Neural cell (in vitro differentiated cells): ENCODE measurements around the gene HS6ST3. TPM values are rescaled to one million over a fixed set of nuclear protein-coding genes. Genes with fewer than 3 reads are reported as not detected.

ENCODE experiments used
- H2AFZ ChIP-seq: fragments of 200-600, 300-800 bp; sonication (generic), shearing (Covaris generic); 2 replicates; pipeline ENCODE4 v1.6.0; 2014; ENCODE audit warnings: low read depth, mild to moderate bottlenecking, antibody characterized with exemption, low read length, moderate library complexity
- H3F3A ChIP-seq: fragments of 200-600 bp; shearing (Covaris generic); 2 replicates; pipeline ENCODE4 v1.6.1; 2016; ENCODE audit warnings: mild to moderate bottlenecking, moderate library complexity, mixed read lengths, antibody characterized with exemption, low read length; ENCODE audit not compliant: insufficient read depth, poor library complexity, severe bottlenecking
- H3K27ac ChIP-seq: fragments of 200-600, 300-800 bp; sonication (generic), shearing (Covaris generic); 2 replicates; pipeline ENCODE4 v1.5.1; 2014; ENCODE audit warnings: mild to moderate bottlenecking, low read length, moderate library complexity
- H3K27me3 ChIP-seq: fragments of 300-800, 200-600 bp; sonication (generic), shearing (Covaris generic); 2 replicates; pipeline ENCODE4 v1.6.0; 2014; ENCODE audit warnings: mild to moderate bottlenecking, low read depth, low read length, moderate library complexity; ENCODE audit not compliant: insufficient read depth
- H3K36me3 ChIP-seq: fragments of 300-800, 200-600 bp; sonication (generic), shearing (Covaris generic); 2 replicates; pipeline ENCODE4 v1.5.1; 2014; ENCODE audit warnings: mild to moderate bottlenecking, antibody characterized with exemption, low read length, moderate library complexity; ENCODE audit not compliant: insufficient read depth
- H3K4me2 ChIP-seq: fragments of 300-800, 200-600 bp; sonication (generic), shearing (Covaris generic); 2 replicates; pipeline ENCODE4 v1.6.0; 2014; ENCODE audit warnings: mild to moderate bottlenecking, low read length
- H3K4me3 ChIP-seq: fragments of 300-800, 200-600 bp; sonication (generic), shearing (Covaris generic); 2 replicates; pipeline ENCODE4 v1.5.1; 2014; ENCODE audit warnings: mild to moderate bottlenecking, low read length, moderate library complexity
- H3K79me2 ChIP-seq: fragments of 200-600 bp; shearing (Covaris generic); replicated peaks from 2 replicates; pipeline ENCODE4 v1.6.0; 2014; ENCODE audit warnings: mild to moderate bottlenecking, low read length, moderate library complexity; ENCODE audit not compliant: insufficient read depth
- H3K9ac ChIP-seq: fragments of 300-800, 200-600 bp; sonication (generic), shearing (Covaris generic); 2 replicates; pipeline ENCODE4 v1.6.1; 2016; ENCODE audit warnings: mild to moderate bottlenecking, low read length, mixed read lengths
- H3K9me2 ChIP-seq: fragments of 200-600 bp; shearing (Covaris generic); 2 replicates; pipeline ENCODE4 v1.6.1; 2016; ENCODE audit warnings: mild to moderate bottlenecking, low read length, mixed read lengths; ENCODE audit not compliant: insufficient read depth
- H3K9me3 ChIP-seq: fragments of 200-600, 300-800 bp; sonication (generic), shearing (Covaris generic); 2 replicates; pipeline ENCODE4 v1.6.1; 2016; ENCODE audit warnings: mild to moderate bottlenecking, mixed run types, low read length, moderate library complexity, mixed read lengths
- H4K20me1 ChIP-seq: fragments of 200-600 bp; shearing (Covaris generic); 2 replicates; pipeline ENCODE4 v1.6.1; 2016; ENCODE audit warnings: mild to moderate bottlenecking, mixed run types; ENCODE audit not compliant: insufficient read depth
- EP300 ChIP-seq: fragments of 450-650 bp; conservative IDR thresholded peaks from 2 replicates; pipeline ENCODE4 v1.6.1; 2014; ENCODE audit warnings: antibody characterized with exemption, mild to moderate bottlenecking, moderate library complexity; ENCODE audit not compliant: poor library complexity, severe bottlenecking
- EZH2 ChIP-seq: fragments of 200-600, 300-800 bp; shearing (Covaris generic), sonication (generic); IDR thresholded peaks from 2 replicates; pipeline ENCODE4 v1.6.1; 2014; ENCODE audit warnings: antibody characterized with exemption, low read length, borderline replicate concordance, mild to moderate bottlenecking; ENCODE audit not compliant: insufficient read depth, poor library complexity, severe bottlenecking
- MXI1 ChIP-seq: fragments of 450-650 bp; conservative IDR thresholded peaks from 2 replicates; pipeline ENCODE4 v1.6.1; 2014; ENCODE audit warnings: antibody characterized with exemption, mild to moderate bottlenecking; ENCODE audit not compliant: poor library complexity, severe bottlenecking
- POLR2AphosphoS5 ChIP-seq: IDR thresholded peaks from 2 replicates; pipeline ENCODE4 v1.6.1; 2012
- RAD21 ChIP-seq: fragments of 450-650 bp; conservative IDR thresholded peaks from 2 replicates; pipeline ENCODE4 v1.6.1; 2014; ENCODE audit warnings: antibody characterized with exemption, mild to moderate bottlenecking, moderate library complexity
- SMC3 ChIP-seq: fragments of 450-650 bp; conservative IDR thresholded peaks from 2 replicates; pipeline ENCODE4 v1.6.1; 2014; ENCODE audit warnings: antibody characterized with exemption, mild to moderate bottlenecking, moderate library complexity; ENCODE audit not compliant: poor library complexity
- TAF1 ChIP-seq: IDR thresholded peaks from 2 replicates; pipeline ENCODE4 v1.6.1; 2012; ENCODE audit warnings: low read depth
- polyA plus RNA-seq: library from polyadenylated mRNA; depleted of rRNA; stranded (reverse); fragments of >200 nt; gene quantifications from 2 replicates; pipeline ENCODE4 v1.2.3, GENCODE V29; 2014
- TF ChIP-seq, protein P1 (sequence below): fragments of 450-650 bp; IDR thresholded peaks from 2 replicates; pipeline ENCODE4 v1.5.1; 2014; ENCODE audit warnings: antibody characterized with exemption, mild to moderate bottlenecking, moderate library complexity; ENCODE audit not compliant: poor library complexity, severe bottlenecking

Gene HS6ST3
- polyA plus RNA-seq, 1 donor from 2014 or later: 10.9 TPM

DNA sequence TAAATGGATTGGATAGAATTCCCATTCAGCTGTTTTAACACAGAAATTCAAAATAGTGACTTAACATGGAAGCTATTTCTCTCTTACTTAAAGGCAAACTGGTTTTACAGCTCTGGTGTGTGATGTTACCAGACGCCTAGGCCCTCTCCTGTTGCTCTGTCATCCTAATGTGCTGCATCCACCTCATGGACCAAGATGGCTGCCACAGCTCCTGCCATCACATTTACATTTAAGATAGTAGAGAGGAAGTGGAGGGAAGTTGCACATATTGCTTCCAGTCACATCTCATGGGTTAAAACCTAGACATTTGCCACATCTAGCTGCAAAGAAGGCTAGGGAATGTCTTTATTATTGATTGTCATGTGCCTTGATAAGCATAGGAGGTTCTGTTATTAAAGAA lies 746.8 kb downstream of the HS6ST3 start:
- Histone ChIP-seq H3K36me3 (no peaks in the 10 kb centered on the region), H3K79me2 (no peaks in the 10 kb centered on the region), H3K27me3 (no peaks in the 10 kb centered on the region), H3K9me2 (no peaks in the 10 kb centered on the region), H3K9ac (no peak overlapping the region), H4K20me1 (no peaks in the 10 kb centered on the region), H3K4me3 (no peak overlapping the region), H2AFZ (no peak overlapping the region), H3K4me2 (no peak overlapping the region), H3K27ac (no peak overlapping the region), H3K9me3 (no peaks in the 10 kb centered on the region), H3F3A (no peaks in the 10 kb centered on the region)
- TF ChIP-seq TAF1 (no peak), EP300 (no peak), EZH2 (no peak), RAD21 (no peak)

DNA sequence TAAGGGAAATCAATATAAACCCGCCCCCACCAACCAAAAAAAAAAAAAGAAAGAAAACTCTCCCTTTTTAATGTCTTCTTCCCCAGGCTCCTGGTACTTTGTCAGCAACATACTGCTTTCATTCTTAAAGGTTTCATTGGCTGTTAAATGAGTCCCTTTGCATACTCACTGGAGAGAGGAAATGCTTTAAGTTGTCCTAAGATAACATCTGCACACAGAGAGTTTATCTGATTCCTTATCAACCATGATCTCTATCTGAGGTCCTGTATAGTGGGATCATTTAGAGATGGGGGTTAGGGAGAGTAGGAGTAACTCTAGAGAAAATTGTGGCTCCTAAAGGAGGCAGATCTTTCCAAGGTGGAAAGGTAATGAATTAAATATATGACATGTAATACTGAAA lies 747.9 kb downstream of the HS6ST3 start:
- H3K9me2 ChIP-seq: no peaks in the 10 kb centered on the region
- no peaks in the 10 kb centered on the region for H3K79me2 ChIP-seq
- no peaks in the 10 kb centered on the region for H3K27me3 ChIP-seq

DNA sequence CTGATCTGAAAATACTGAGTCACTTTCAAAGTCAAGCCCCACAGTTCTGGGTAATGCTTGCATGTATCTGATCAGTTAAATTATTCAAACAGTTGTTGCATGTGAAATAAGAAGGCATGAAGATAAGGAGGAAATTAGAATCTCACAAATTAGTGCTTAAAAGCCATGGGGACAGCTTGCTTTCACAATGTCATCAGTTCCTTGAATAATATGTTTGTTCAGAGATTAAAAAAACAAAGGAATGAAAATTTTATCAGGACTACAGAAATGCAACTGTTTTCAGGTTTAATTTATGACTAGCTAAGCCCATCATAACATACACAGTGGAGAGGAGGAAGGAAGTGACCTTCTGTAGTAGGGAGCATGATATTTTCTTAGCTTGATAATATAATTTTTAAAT lies 754.3 kb downstream of the HS6ST3 start:
- no peak overlapping the region for H3K4me3 ChIP-seq
- H3K9me2 ChIP-seq: no peaks in the 10 kb centered on the region
- no peaks in the 10 kb centered on the region for H3K9me3 ChIP-seq
- no peak overlapping the region for H3K27ac ChIP-seq
- H3K4me2 ChIP-seq: no peak overlapping the region
- H3F3A ChIP-seq: no peaks in the 10 kb centered on the region
- H4K20me1 ChIP-seq: no peaks in the 10 kb centered on the region
- no peak for TF ChIP-seq POLR2AphosphoS5
- TF ChIP-seq MXI1: no peak
- H3K79me2 ChIP-seq: no peaks in the 10 kb centered on the region
- H3K27me3 ChIP-seq: no peaks in the 10 kb centered on the region
- no peak overlapping the region for H2AFZ ChIP-seq
- H3K36me3 ChIP-seq: no peaks in the 10 kb centered on the region
- no peak overlapping the region for H3K9ac ChIP-seq

More for the DNA sequence above, 747.9 kb downstream of the HS6ST3 start:
- no peaks in the 10 kb centered on the region for H3F3A ChIP-seq
- H3K9me3 ChIP-seq: no peaks in the 10 kb centered on the region
- no peak overlapping the region for H3K27ac ChIP-seq
- H3K4me3 ChIP-seq: no peak overlapping the region
- TF ChIP-seq EP300 (no peak), SMC3 (no peak), MXI1 (no peak), EZH2 (no peak), TAF1 (no peak), POLR2AphosphoS5 (no peak)
- TF ChIP-seq, protein P1, sequence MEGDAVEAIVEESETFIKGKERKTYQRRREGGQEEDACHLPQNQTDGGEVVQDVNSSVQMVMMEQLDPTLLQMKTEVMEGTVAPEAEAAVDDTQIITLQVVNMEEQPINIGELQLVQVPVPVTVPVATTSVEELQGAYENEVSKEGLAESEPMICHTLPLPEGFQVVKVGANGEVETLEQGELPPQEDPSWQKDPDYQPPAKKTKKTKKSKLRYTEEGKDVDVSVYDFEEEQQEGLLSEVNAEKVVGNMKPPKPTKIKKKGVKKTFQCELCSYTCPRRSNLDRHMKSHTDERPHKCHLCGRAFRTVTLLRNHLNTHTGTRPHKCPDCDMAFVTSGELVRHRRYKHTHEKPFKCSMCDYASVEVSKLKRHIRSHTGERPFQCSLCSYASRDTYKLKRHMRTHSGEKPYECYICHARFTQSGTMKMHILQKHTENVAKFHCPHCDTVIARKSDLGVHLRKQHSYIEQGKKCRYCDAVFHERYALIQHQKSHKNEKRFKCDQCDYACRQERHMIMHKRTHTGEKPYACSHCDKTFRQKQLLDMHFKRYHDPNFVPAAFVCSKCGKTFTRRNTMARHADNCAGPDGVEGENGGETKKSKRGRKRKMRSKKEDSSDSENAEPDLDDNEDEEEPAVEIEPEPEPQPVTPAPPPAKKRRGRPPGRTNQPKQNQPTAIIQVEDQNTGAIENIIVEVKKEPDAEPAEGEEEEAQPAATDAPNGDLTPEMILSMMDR: no peak
- H3K4me2 ChIP-seq: no peak overlapping the region
- H3K36me3 ChIP-seq: no peaks in the 10 kb centered on the region
- H2AFZ ChIP-seq: no peak overlapping the region
- H4K20me1 ChIP-seq: no peaks in the 10 kb centered on the region
- no peak overlapping the region for H3K9ac ChIP-seq

DNA sequence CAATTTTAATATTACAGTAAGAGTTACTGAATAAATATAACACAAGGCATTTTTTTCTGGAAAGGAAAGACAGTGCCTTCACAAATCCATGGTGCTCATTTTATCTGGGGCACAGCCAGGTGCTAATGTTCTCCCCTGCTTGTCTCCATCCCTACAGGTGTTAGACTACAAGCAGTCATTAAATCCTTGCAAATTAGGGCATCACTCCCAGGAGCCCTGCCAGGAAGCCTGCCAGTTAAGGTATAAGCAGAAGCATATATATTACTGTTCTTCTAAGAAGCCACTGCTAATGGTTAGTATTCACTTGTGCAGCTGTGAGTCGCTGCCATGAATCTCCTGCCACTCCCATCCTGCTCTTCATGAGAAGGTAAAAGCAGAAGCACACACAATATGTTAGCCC lies 754.7 kb downstream of the HS6ST3 start:
- Histone ChIP-seq H3F3A (no peaks in the 10 kb centered on the region), H2AFZ (no peak overlapping the region), H3K27ac (no peak overlapping the region), H3K9me3 (no peaks in the 10 kb centered on the region), H3K9me2 (no peaks in the 10 kb centered on the region), H3K9ac (no peak overlapping the region), H3K27me3 (no peaks in the 10 kb centered on the region), H3K4me2 (no peak overlapping the region), H3K36me3 (no peaks in the 10 kb centered on the region), H3K79me2 (no peaks in the 10 kb centered on the region), H3K4me3 (no peak overlapping the region), H4K20me1 (no peaks in the 10 kb centered on the region)
- TF ChIP-seq, protein P1: no peak
- TF ChIP-seq POLR2AphosphoS5: peak; percentile 23
